ENCODE data around the gene AMPD1. TPM values are rescaled to one million over a fixed set of nuclear protein-coding genes. Genes with fewer than 3 reads are reported as not detected.

Gene AMPD1
- total and polyA plus RNA-seq, 10 of the 15 experiments (the other 5 are each of a cell fraction or from before 2014, with no cell fraction given), result 0.12 to 0.30 (median 0.14) TPM; not detected in 7

DNA sequence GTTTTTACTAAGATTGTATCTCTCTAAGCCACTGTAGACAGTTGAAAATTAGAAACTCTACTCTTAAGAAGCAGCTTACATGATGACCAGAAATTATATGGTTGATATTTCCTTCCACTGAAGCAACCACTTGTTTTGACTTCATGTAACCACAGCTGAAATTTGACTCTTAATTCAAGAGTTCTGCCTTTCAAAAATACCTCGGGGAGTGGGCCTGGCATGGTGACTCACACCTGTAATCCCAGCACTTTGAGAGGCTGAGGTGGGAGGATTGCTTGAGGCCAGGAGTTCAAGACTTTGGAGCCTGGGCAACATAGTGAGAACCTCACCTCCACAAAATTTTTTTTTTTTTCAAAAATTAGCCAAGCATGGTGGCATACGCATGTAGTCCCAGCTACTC is 4.3 kb downstream of the AMPD1 start:
- H3K36me3 ChIP-seq (ENCODE audit: control insufficient read depth in 2 of 2, insufficient read depth in 2 of 2, low read length in 1 of 2), result no peaks in the 10 kb centered on the region
- no peaks in the 10 kb centered on the region for H4K20me1 ChIP-seq (ENCODE audit: control insufficient read depth, insufficient read depth)
- no peaks in the 10 kb centered on the region for H3K79me2 ChIP-seq (ENCODE audit: control insufficient read depth, insufficient read depth, low read length)
- H3K9me3 ChIP-seq (replicated peaks; ENCODE audit: control insufficient read depth, insufficient read depth, low read length), result no peaks in the 10 kb centered on the region
- H3K4me3 ChIP-seq, result no peak overlapping the region
- in situ Hi-C loops (cut with MboI), result no loop called here
- H3K9ac ChIP-seq (ENCODE audit: control insufficient read depth, insufficient read depth, low read length), result no peak overlapping the region
- no peak overlapping the region for H3K27ac ChIP-seq (ENCODE audit: control insufficient read depth, insufficient read depth)
- no peak for DNase-seq (ENCODE audit: low read depth, low spot score)
- no peak for TF ChIP-seq PML (IDR thresholded peaks at IDR 0.05; ENCODE audit: low read length)
- no peak for TF ChIP-seq TARDBP (IDR thresholded peaks at IDR 0.05; ENCODE audit: borderline replicate concordance)
- TF ChIP-seq PAX5 (IDR thresholded peaks at IDR 0.05; ENCODE audit: borderline replicate concordance, low read depth, low read length), result no peak
- no peak for TF ChIP-seq ZSCAN29 (IDR thresholded peaks at IDR 0.05)
- TF ChIP-seq ETV6 (conservative IDR thresholded peaks at IDR 0.05 in 1 of 2, IDR thresholded peaks at IDR 0.05 in 1 of 2; ENCODE audit: borderline replicate concordance in 1 of 2, low read depth in 1 of 2), result no peak
- TF ChIP-seq JUND (IDR thresholded peaks at IDR 0.05; ENCODE audit: low read depth, low read length), result no peak
- TF ChIP-seq, protein P1, sequence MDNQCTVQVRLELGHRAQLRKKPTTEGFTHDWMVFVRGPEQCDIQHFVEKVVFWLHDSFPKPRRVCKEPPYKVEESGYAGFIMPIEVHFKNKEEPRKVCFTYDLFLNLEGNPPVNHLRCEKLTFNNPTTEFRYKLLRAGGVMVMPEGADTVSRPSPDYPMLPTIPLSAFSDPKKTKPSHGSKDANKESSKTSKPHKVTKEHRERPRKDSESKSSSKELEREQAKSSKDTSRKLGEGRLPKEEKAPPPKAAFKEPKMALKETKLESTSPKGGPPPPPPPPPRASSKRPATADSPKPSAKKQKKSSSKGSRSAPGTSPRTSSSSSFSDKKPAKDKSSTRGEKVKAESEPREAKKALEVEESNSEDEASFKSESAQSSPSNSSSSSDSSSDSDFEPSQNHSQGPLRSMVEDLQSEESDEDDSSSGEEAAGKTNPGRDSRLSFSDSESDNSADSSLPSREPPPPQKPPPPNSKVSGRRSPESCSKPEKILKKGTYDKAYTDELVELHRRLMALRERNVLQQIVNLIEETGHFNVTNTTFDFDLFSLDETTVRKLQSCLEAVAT (IDR thresholded peaks at IDR 0.05), result no peak
- no peak for TF ChIP-seq EED (IDR thresholded peaks at IDR 0.05; ENCODE audit: low read depth)
- TF ChIP-seq IKZF1 (conservative IDR thresholded peaks at IDR 0.05), result no peak
- TF ChIP-seq, protein P2, sequence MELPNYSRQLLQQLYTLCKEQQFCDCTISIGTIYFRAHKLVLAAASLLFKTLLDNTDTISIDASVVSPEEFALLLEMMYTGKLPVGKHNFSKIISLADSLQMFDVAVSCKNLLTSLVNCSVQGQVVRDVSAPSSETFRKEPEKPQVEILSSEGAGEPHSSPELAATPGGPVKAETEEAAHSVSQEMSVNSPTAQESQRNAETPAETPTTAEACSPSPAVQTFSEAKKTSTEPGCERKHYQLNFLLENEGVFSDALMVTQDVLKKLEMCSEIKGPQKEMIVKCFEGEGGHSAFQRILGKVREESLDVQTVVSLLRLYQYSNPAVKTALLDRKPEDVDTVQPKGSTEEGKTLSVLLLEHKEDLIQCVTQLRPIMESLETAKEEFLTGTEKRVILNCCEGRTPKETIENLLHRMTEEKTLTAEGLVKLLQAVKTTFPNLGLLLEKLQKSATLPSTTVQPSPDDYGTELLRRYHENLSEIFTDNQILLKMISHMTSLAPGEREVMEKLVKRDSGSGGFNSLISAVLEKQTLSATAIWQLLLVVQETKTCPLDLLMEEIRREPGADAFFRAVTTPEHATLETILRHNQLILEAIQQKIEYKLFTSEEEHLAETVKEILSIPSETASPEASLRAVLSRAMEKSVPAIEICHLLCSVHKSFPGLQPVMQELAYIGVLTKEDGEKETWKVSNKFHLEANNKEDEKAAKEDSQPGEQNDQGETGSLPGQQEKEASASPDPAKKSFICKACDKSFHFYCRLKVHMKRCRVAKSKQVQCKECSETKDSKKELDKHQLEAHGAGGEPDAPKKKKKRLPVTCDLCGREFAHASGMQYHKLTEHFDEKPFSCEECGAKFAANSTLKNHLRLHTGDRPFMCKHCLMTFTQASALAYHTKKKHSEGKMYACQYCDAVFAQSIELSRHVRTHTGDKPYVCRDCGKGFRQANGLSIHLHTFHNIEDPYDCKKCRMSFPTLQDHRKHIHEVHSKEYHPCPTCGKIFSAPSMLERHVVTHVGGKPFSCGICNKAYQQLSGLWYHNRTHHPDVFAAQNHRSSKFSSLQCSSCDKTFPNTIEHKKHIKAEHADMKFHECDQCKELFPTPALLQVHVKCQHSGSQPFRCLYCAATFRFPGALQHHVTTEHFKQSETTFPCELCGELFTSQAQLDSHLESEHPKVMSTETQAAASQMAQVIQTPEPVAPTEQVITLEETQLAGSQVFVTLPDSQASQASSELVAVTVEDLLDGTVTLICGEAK (IDR thresholded peaks at IDR 0.05; ENCODE audit: borderline replicate concordance), result no peak
- TF ChIP-seq MYB (IDR thresholded peaks at IDR 0.05; ENCODE audit: borderline replicate concordance, low read depth, low read length), result no peak
- no peak for TF ChIP-seq POLR2AphosphoS2 (IDR thresholded peaks at IDR 0.05; ENCODE audit: low read depth, low read length)
- TF ChIP-seq HDGF (IDR thresholded peaks at IDR 0.05), result no peak
- TF ChIP-seq MTA3 (IDR thresholded peaks at IDR 0.05; ENCODE audit: borderline replicate concordance, low read length), result no peak
- TF ChIP-seq SIX5 (IDR thresholded peaks at IDR 0.05; ENCODE audit: low read depth, low read length, severe bottlenecking), result no peak
- no peak for TF ChIP-seq ZNF207 (IDR thresholded peaks at IDR 0.05; ENCODE audit: borderline replicate concordance)
- no peak overlapping the region for H2AFZ ChIP-seq (ENCODE audit: control insufficient read depth, low read depth, low read length)
- intact Hi-C loops (cut with micrococcal nuclease; ENCODE audit: unreplicated experiment), result no loop called here
- WGBS (ENCODE audit: insufficient coverage, insufficient replicate concordance, low lambda C conversion rate, missing lambda C conversion rate), result 5% methylated on average over 2 of the region's 2 CpGs
- no peak overlapping the region for H3K4me2 ChIP-seq (ENCODE audit: control insufficient read depth, insufficient read depth)
- SMC1A ChIA-PET (ENCODE audit: uncharacterized antibody, unreplicated experiment), result no interaction called here
- no peaks in the 10 kb centered on the region for H3K4me1 ChIP-seq (ENCODE audit: control insufficient read depth, insufficient read depth, low read length)
- FAIRE-seq, result no peak
- ATAC-seq, result no peak
- H3K27me3 ChIP-seq (replicated peaks in 1 of 2; ENCODE audit: control insufficient read depth in 2 of 2, insufficient read depth in 2 of 2, low read length in 1 of 2), result no peaks in the 10 kb centered on the region
- BruUV-seq (replicated peaks), result no TSS peak
- POLR2A ChIA-PET, result interaction anchor here (1.2 kb wide), 1 partner anchor 11 kb away, joined by 3 read pairs; no protein-coding TSS in a partner anchor
- RAD21 ChIA-PET (ENCODE audit: unreplicated experiment), result no interaction called here
- CTCF ChIA-PET, result interaction anchor here (1.1 kb wide), 1 partner anchor 12 kb away, joined by 4 read pairs; no protein-coding TSS in a partner anchor

Measured in GM12878 (cell line).